Measurements from ENCODE around the gene YIF1A. TPM values are rescaled to one million over a fixed set of nuclear protein-coding genes. Genes with fewer than 3 reads are reported as not detected.

The YIF1A gene
- total and polyA plus RNA-seq, 2 of the 4 experiments (the other 2 are of a cell fraction): 128 to 207 TPM

- H4K8ac ChIP-seq (ENCODE audit: low read depth in 2 of 2, low read length in 2 of 2): no peak overlapping the region
- no peak overlapping the region for H2BK5ac ChIP-seq (ENCODE audit: low read depth, low read length, poor library complexity, severe bottlenecking)
- ATAC-seq (ENCODE audit: low read depth) (no peak), DNase-seq (no peak)
- peaks cover 7% of the 10 kb centered on the region for H3K27me3 ChIP-seq (ENCODE audit: control insufficient read depth, insufficient read depth, low read length)
- H2BK20ac ChIP-seq (ENCODE audit: low read depth, low read length): no peak overlapping the region
- no peak overlapping the region for H2AK5ac ChIP-seq (ENCODE audit: low read depth, low read length)
- peaks cover 24% of the 10 kb centered on the region for H4K20me1 ChIP-seq (ENCODE audit: insufficient read depth, low read length)
- no peak overlapping the region for H3K14ac ChIP-seq (replicated peaks; ENCODE audit: low read depth, low read length)
- intact Hi-C loops (cut with micrococcal nuclease): no loop called here
- H2BK120ac ChIP-seq (ENCODE audit: low read depth, low read length): no peak overlapping the region
- H3K4ac ChIP-seq (ENCODE audit: low read depth, low read length): no peak overlapping the region
- dilution Hi-C loops (cut with HindIII; ENCODE audit: low sequenced_read_pairs, unreplicated experiment): no loop called here
- no peak overlapping the region for H2BK15ac ChIP-seq (ENCODE audit: low read depth, low read length)
- no peak overlapping the region for H3K27ac ChIP-seq (ENCODE audit: insufficient read depth, low read length)
- peaks cover 10% of the 10 kb centered on the region for H3K4me1 ChIP-seq (ENCODE audit: control insufficient read depth, insufficient read depth, low read length)
- in situ Hi-C loops (cut with MboI; ENCODE audit: low sequenced_read_pairs): no loop called here
- H2AFZ ChIP-seq (replicated peaks; ENCODE audit: low read length, poor library complexity): no peak overlapping the region
- H3K9ac ChIP-seq (ENCODE audit: low read depth, low read length): no peak overlapping the region
- H3K36me3 ChIP-seq (ENCODE audit: control insufficient read depth, insufficient read depth, low read length): no peaks in the 10 kb centered on the region
- no peak overlapping the region for H4K5ac ChIP-seq (ENCODE audit: low read depth, low read length)
- TF ChIP-seq, protein P1, sequence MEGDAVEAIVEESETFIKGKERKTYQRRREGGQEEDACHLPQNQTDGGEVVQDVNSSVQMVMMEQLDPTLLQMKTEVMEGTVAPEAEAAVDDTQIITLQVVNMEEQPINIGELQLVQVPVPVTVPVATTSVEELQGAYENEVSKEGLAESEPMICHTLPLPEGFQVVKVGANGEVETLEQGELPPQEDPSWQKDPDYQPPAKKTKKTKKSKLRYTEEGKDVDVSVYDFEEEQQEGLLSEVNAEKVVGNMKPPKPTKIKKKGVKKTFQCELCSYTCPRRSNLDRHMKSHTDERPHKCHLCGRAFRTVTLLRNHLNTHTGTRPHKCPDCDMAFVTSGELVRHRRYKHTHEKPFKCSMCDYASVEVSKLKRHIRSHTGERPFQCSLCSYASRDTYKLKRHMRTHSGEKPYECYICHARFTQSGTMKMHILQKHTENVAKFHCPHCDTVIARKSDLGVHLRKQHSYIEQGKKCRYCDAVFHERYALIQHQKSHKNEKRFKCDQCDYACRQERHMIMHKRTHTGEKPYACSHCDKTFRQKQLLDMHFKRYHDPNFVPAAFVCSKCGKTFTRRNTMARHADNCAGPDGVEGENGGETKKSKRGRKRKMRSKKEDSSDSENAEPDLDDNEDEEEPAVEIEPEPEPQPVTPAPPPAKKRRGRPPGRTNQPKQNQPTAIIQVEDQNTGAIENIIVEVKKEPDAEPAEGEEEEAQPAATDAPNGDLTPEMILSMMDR (conservative IDR thresholded peaks at IDR 0.05; ENCODE audit: low read depth, low read length): no peak
- no peak for TF ChIP-seq CHD1 (IDR thresholded peaks at IDR 0.05; ENCODE audit: low read depth, low read length)
- no peak overlapping the region for H3K4me2 ChIP-seq (ENCODE audit: low read depth, low read length)
- peaks cover 0 to 18% of the 10 kb centered on the region in 2 experiments; a peak in 2 of 4 replicates for H3K79me1 ChIP-seq (ENCODE audit: low read depth in 1 of 2, low read length in 2 of 2)
- H3K18ac ChIP-seq (ENCODE audit: low read depth, low read length): no peak overlapping the region
- no peak overlapping the region for H4K91ac ChIP-seq (ENCODE audit: insufficient read depth, low read depth, low read length)
- no TSS peak for BruUV-seq (replicated peaks)
- no peak overlapping the region for H3K23ac ChIP-seq (ENCODE audit: low read depth, low read length)
- ChIA-PET POLR2A (ENCODE audit: unreplicated experiment) (interaction anchor here (1.3 kb wide), 1 partner anchor 17 kb away, joined by 4 read pairs; no protein-coding TSS in a partner anchor), CTCF (interaction anchor here (1.5 kb wide), 1 partner anchor 25 kb away, joined by 4 read pairs; the partner anchor contains the start of gene RIN1)
- no peaks in the 10 kb centered on the region for H3K9me1 ChIP-seq (ENCODE audit: insufficient read depth, low read length)
- H3K56ac ChIP-seq (ENCODE audit: extremely low read depth, insufficient read depth, low read length): no peak overlapping the region
- H2AK9ac ChIP-seq (replicated peaks; ENCODE audit: low read depth, low read length, poor library complexity): no peak overlapping the region
- no peak overlapping the region for H3K4me3 ChIP-seq (ENCODE audit: insufficient read depth, low read depth, low read length)
- H3K9me3 ChIP-seq (ENCODE audit: control insufficient read depth, insufficient read depth, low read length): no peaks in the 10 kb centered on the region
- WGBS, 2 experiments (ENCODE audit: extremely low coverage in 2 of 2, insufficient read length in 1 of 2): 75% methylated on average over 2 of the region's 8 CpGs; no CpG with 5 or more reads in 1 of the 2 experiments
These were observed 21.4 kb upstream of the YIF1A start for GRCh38 chr11:66310324-66310723.
